Measurements from ENCODE around the gene CDSN. TPM values are rescaled to one million over a fixed set of nuclear protein-coding genes. Genes with fewer than 3 reads are reported as not detected.

Gene CDSN
- total RNA-seq: under 0.01 and 10.9 TPM in 2 replicates

GRCh38 chr6:31120151-31120915 is at the start of gene CDSN:
TSS of gene CDSN (minus strand) at chr6:31120446. CDS start at chr6:31120419, 27 bp downstream.

GRCh38 chr6:31158140-31158862 is 38.1 kb upstream of the CDSN start, which contains the start of gene TCF19:
TSS of gene TCF19 (plus strand) at chr6:31158589. CDS start at chr6:31159470, 881 bp downstream.

GRCh38 chr6:31157513-31158139 is 37.4 kb upstream of the CDSN start, which contains the start of gene CCHCR1:
TSS of gene CCHCR1 (minus strand) at chr6:31157802. CDS start at chr6:31157600, 202 bp downstream.

GRCh38 chr6:31138982-31139381 is 18.7 kb upstream of the CDSN start, which contains the start of gene PSORS1C2:
TSS of gene PSORS1C2 (minus strand) at chr6:31139066. CDS start at chr6:31139026, 40 bp downstream.

GRCh38 chr6:31114541-31114878 is 5.7 kb downstream of the CDSN start, which contains the start of gene PSORS1C1:
TSS of gene PSORS1C1 (plus strand) at chr6:31114800. CDS start at chr6:31129633, 14,833 bp downstream.

GRCh38 chr6:31112478-31112877 is 7.8 kb downstream of the CDSN start, which contains the start of gene C6orf15:
TSS of gene C6orf15 (minus strand) at chr6:31112575. CDS start at chr6:31112555, 20 bp downstream.

Other genes with a start within 250 kb of the CDSN start
- 101 and 486 TPM in 2 replicates for gene DDR1, start 235.9 kb downstream of the CDSN start, total RNA-seq
- gene GTF2H4, start 212.2 kb downstream of the CDSN start, total RNA-seq: 6.5 and 15.9 TPM in 2 replicates
- gene VARS2, start 206.2 kb downstream of the CDSN start, total RNA-seq: 20.9 and 25.3 TPM in 2 replicates
- gene SFTA2, start 188.3 kb downstream of the CDSN start, total RNA-seq: not detected in 2 replicates
- gene MUCL3, start 179.5 kb downstream of the CDSN start, total RNA-seq: not detected in 2 replicates
- 0.78 TPM in 1 of 2 replicates, not detected in the other for gene MUC21, start 136.7 kb downstream of the CDSN start, total RNA-seq
- under 0.01 TPM in 1 of 2 replicates, not detected in the other for gene MUC22, start 110.0 kb downstream of the CDSN start, total RNA-seq
- 0.34 TPM in 1 of 2 replicates, not detected in the other for gene C6orf15, start 7.9 kb downstream of the CDSN start, total RNA-seq
- gene PSORS1C1, start 5.6 kb downstream of the CDSN start, total RNA-seq: 1.7 and 6.0 TPM in 2 replicates
- gene PSORS1C2, start 18.6 kb upstream of the CDSN start, total RNA-seq: not detected in 2 replicates
- gene CCHCR1, start 37.4 kb upstream of the CDSN start, total RNA-seq: 12.5 and 15.0 TPM in 2 replicates
- 1.7 and 2.1 TPM in 2 replicates for gene TCF19, start 38.1 kb upstream of the CDSN start, total RNA-seq
- 0.50 and 0.68 TPM in 2 replicates for gene POU5F1, start 50.2 kb upstream of the CDSN start, total RNA-seq
- gene HLA-C, start 151.6 kb upstream of the CDSN start, total RNA-seq: 77.9 and 406 TPM in 2 replicates
- gene HLA-B, start 236.7 kb upstream of the CDSN start, total RNA-seq: 42.4 and 230 TPM in 2 replicates

Data from nasal cavity respiratory epithelium epithelial cell of viscerocranial mucosa (primary cell).